ENCODE results near the gene RAB10. TPM values are rescaled to one million over a fixed set of nuclear protein-coding genes. Genes with fewer than 3 reads are reported as not detected.

RAB10 gene
- total and polyA plus RNA-seq, 2 of the 13 experiments (the other 11 are each of a cell fraction or from before 2014, with no cell fraction given), result 48.2 to 120 TPM

- TF ChIP-seq ZNF558 (CRISPR knock-in tag; IDR thresholded peaks at IDR 0.05; ENCODE audit: borderline replicate concordance) (no peak), ZNF598 (CRISPR knock-in tag; IDR thresholded peaks at IDR 0.05; ENCODE audit: borderline replicate concordance) (no peak), SALL1 (CRISPR knock-in tag; IDR thresholded peaks at IDR 0.05) (peak; percentile 71), U2AF1 (optimal IDR thresholded peaks at IDR 0.05; ENCODE audit: low read depth, low read length) (no peak), ZBTB44 (CRISPR knock-in tag; IDR thresholded peaks at IDR 0.05) (no peak), HMG20B (CRISPR knock-in tag; conservative IDR thresholded peaks at IDR 0.05) (peak; percentile 44; the same call in 1 of the 2 replicates), ELK4 (CRISPR knock-in tag; IDR thresholded peaks at IDR 0.05; ENCODE audit: borderline replicate concordance) (no peak), ZNF678 (CRISPR knock-in tag; IDR thresholded peaks at IDR 0.05) (no peak), IRX3 (CRISPR knock-in tag; IDR thresholded peaks at IDR 0.05; ENCODE audit: borderline replicate concordance, low read depth) (no peak), ZNF557 (CRISPR knock-in tag; IDR thresholded peaks at IDR 0.05) (no peak), GRHL1 (CRISPR knock-in tag; conservative IDR thresholded peaks at IDR 0.05) (no peak), RARG (CRISPR knock-in tag; IDR thresholded peaks at IDR 0.05; ENCODE audit: low read depth) (no peak), PRDM15 (CRISPR knock-in tag; IDR thresholded peaks at IDR 0.05) (no peak), MED13 (CRISPR knock-in tag; IDR thresholded peaks at IDR 0.05) (no peak), TRIM24 (CRISPR knock-in tag; IDR thresholded peaks at IDR 0.05) (no peak), PREB (CRISPR knock-in tag; IDR thresholded peaks at IDR 0.05) (no peak)
- TF ChIP-seq, protein P1, sequence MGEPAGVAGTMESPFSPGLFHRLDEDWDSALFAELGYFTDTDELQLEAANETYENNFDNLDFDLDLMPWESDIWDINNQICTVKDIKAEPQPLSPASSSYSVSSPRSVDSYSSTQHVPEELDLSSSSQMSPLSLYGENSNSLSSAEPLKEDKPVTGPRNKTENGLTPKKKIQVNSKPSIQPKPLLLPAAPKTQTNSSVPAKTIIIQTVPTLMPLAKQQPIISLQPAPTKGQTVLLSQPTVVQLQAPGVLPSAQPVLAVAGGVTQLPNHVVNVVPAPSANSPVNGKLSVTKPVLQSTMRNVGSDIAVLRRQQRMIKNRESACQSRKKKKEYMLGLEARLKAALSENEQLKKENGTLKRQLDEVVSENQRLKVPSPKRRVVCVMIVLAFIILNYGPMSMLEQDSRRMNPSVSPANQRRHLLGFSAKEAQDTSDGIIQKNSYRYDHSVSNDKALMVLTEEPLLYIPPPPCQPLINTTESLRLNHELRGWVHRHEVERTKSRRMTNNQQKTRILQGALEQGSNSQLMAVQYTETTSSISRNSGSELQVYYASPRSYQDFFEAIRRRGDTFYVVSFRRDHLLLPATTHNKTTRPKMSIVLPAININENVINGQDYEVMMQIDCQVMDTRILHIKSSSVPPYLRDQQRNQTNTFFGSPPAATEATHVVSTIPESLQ (CRISPR knock-in tag; conservative IDR thresholded peaks at IDR 0.05), result no peak
Observed at GRCh38 chr2:26011990-26012856, 21.7 kb upstream of the RAB10 start (continued).

Data from HepG2 (cell line).